ENCODE data around the gene HGFAC.

Gene HGFAC

DNA sequence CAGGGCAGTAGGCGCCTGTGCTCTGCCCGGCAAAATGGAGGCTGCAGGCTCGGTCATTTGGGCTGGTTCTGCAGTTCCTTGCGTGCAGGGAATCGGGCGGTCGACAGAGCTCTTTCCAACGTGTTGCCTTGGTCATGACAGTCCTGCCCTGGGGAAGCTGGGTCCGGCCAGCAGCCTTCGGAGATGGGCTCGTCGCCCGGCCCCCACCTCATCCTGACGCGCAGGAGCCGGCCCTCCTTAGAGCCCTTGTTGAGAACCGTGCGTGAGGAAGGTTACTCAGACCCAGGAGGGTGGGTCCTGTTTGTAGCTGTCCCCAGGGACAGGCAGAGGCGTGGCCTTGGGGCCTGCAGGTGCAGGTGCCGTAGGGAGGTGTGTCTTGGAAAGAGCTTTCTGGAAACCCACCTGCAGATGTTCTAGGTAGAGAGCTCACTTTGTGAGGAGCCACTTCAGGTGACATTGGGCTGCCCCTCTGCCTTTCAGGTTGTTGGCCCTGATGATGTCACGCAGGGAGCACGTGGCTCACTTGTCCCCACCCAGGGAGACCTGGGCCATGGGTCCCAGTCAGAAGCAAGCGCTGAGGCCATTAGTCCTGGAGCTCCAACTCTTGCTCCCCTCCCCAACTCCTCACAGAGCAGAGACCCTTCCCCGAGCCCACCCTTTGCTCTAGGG lies 15.2 kb upstream of the HGFAC start:
- DNase-seq (ENCODE audit: low spot score) = no peak

DNA sequence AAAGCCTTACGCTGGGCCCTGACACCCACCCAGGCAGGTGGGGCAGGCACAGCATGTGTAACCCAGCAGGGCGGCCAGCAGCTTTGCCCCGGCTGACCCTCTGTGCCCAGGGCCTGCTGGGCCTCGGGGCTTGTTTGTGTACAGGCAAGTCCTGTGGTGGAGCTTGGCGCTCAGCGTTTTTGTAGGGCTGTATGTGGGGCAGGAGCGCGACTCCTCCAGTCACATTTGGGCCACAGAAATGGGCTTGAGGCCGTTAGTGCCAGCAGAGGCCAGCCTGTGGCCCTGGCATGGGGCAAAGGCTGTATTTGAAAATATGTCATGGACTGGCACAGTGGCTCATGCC lies 14.7 kb upstream of the HGFAC start:
- no peak for DNase-seq (ENCODE audit: low spot score)

DNA sequence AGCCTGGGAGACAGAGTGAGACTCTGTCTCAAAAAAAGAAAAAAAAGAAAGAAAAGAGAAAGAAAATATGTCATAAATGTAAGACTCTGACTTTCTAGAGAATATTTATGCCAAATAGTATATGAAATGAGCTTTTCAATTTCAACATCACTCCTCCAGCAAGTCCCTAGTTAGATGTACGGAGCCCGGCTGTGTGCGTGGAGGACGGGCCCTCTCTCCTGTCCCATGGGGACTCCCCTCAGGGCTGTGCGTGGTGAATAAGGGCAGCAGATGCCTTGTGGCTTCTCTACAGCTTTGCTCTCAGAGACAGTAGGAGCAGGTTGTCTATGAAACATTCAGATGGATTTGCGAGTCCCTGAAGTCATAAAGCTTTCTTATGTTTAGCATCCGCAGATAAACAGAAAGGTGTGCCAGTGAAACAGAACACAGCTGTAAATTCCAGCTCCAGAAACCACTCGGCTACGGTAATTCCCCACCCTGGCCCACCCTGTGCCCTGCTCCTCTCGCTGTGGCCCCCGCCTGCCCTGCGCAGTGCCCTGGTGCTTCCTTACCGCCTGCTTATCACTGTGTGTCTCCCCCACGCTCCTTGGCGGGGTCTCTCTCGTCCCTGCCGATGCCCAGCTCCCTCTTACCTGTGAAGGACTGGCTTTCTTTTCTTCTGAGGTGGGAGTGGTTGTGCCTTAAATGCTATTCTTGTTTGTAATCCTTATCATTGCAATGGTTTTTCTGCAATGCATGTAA lies 13.9 kb upstream of the HGFAC start:
- no peak for DNase-seq (ENCODE audit: low spot score)

DNA sequence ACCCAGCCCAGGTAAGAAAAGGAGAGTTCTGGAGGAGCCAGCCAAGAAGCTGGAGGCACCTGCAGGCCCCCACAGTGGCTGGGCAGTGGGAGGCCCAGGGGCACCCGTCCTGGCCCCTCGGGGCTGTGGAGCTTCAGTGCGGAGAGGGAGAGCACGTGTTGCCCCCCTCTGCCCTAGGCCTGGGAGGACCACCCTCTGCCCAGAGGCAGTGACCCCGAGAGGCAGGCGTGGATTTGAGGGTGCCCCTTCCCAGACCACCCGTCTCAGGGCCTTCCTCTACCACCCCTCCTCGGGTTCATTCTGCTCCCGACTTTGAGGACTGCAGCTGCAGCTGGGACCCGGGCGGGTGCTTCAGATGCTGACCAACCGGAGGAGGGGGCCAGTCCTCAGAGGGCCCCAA lies 12.1 kb upstream of the HGFAC start:
- no peak for DNase-seq (ENCODE audit: low spot score)

DNA sequence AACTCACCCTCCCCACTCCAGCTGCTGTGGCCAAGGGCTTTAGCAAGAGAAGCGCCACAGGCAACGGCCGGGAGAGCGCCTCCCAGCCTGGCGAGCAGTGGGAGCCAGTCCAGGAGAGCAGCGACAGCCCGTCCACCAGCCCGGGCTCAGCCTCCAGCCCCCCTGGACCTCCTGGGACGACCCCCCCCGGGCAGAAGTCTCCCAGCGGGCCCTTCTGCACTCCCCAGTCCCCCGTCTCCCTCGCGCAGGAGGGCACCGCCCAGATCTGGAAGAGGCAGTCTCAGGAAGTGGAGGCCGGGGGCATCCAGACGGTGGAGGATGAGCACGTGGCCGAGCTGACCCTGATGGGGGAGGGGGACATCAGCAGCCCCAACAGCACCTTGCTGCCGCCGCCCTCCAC lies 11.2 kb upstream of the HGFAC start:
- no peak for DNase-seq (ENCODE audit: low spot score)

DNA sequence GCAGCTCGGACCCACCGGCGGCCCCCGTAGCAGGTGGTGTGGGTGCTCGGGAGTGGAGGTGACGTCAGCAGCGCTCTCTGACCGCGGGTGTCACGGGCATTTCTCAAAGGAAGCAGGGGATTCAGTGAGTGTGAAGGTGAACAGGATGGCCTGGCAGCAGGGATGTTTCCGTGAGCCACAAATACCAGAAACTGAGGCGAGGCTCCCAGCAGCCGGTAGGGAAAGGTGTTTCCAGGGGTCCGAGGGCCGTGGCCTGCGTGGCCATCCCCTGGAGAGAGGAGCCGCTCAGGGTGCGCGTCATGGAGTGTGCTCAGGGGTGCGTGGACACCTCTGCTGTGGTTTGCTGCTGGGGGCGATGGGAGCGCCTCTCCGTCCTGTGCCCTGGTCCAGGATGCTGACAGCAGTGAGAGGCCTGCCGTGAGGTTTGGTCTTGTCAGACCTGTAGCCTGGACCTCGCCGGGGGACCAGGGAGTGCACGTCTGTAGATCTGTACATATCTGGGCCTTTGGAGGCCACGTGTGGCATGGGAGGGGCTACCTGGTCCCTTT lies 10.2 kb upstream of the HGFAC start:
- DNase-seq (ENCODE audit: low spot score) = no peak

DNA sequence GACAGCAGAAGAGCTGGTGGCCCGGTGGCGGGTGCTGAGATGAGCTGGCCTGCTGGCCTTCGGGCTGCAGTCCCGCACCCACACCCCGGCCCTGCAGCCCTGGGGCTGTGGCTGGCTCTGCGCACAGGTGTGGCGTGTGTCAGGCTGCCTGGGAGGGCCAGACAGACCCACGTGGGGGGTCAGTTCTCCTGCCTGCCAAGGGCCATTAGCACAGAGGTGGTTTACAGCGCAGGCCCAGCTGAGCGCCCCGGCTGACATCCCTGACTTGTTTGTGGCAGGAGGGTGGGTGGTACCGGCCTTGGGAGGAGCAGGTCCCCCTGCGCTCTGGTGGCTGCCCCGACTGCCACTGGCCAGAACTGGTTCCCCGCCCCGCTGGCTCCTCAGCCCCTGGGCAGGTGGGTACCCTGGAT lies 9.4 kb upstream of the HGFAC start:
- DNase-seq (ENCODE audit: low spot score) = no peak

DNA sequence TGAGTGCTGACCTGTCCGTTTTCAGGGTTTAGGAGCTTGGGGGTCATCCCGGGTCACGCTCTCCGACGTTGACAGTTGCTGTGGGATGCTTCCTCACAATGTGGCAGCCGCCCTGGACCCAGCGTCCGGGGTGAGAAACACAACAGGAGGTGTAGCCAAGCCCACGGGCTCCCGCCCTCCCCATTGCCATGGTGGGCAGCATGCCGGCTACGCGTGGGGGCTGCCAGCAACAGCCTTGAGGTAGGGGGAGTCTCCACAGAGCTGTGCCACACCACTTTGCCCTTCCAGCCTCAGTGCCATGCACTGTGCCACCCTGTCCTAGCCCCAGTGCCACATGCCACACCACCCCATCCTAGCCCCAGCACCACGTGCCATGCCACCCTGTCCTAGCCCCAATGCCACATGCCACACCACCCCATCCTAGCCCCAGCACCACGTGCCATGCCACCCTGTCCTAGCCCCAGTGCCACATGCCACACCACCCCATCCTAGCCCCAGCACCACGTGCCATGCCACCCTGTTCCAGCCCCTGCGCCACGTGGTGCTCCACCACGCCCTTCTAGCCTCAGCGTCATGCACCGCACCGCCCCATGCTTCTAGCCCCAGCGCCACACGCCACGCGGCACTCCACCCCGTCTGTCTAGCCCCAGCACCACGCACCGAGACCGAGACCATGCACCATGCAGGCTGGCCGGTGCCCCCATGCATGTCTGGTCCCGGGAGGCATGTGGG lies 8.5 kb upstream of the HGFAC start:
- no peak for DNase-seq (ENCODE audit: low spot score)

DNA sequence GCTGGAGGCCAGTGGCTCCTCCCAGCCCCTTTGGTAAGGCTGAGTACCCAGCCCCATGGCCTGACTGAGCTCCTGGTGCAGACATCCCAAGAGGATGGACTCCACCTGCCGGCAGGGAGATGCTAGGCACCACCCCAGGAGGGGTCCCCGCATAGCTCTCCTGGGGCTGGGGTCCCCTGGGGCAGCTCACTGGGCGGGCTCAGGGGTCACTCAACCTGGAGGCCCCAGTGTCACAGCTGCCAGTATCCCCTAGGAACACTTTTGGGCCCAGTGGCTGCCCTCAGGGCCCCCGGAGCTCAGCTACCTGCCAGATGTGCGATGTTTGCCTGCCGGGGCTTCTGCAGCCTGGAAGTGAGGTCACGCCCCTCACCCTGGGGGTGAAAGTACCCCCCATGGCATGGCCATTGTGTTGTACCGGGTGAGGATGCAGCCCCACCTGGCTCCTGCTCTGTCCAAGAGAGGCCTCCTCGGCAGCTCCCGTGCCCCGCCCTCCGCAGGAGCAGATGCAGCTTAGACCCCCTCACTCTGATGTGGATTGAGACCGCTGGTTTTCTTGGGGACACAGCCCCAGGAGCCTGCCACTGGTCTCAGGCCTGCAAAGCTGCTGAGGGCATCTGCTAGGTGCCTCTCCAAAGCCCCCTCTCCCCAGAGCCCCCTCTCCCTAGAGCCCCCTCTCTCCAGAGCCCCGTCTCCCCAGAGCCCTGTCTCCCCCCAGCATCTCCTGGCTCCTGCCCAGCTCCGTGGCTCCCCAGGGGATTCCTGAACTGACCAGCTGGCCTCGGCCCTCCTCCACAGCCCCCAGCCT lies 6.7 kb upstream of the HGFAC start:
- DNase-seq (ENCODE audit: low spot score) = no peak

DNA sequence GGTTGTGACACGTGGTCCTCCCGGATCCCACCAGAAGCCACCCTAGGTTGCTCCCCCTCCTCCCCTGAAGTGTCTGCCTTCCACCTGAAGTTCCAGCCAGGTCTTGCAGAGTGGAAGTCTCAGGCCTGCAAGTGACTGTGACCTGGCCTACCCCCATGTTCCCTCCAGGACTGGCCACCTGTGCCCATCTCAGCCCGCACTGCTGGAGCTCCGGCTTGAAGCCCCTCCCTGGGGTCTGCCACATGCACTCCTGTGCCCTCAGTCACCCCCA lies 6.1 kb upstream of the HGFAC start:
- DNase-seq (ENCODE audit: low spot score) = no peak

DNA sequence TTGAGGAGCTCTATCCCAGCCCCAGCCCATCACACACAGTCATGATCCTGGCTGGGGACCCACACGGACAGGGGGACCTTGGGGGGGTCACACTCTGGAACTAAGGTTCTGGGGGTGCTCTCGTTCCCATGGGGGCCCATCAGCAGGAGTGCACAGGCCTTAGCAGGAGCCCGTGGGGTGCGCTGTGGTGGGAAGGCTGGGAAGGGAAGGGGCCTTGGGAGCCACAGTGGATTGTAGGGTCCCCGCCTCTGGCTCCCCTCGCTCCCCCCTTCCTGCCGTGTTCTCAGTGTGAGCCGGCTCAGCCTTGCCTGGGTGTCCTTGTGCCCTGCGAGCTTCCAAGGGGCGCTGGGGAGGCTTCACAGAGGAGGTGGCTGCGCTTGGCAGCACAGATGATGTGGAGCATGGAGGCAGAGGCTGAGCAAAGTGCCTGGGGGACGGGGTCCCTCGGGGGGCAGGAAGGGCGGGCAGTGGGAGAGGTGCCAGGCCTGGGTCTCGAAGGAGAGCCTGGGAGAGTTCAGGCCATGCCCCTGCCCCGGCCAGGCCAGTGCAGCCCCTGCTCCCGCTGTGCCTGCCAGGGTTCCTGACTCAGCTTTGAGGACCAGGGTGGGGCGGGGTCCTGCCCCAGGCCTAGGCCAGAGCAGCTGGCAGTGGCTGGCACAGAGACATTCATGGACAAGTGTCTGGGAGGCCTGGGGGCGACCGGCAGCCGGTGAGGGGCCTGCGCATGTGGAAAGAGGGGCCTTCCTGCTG lies 5.5 kb upstream of the HGFAC start:
- DNase-seq (ENCODE audit: low spot score) = no peak

DNA sequence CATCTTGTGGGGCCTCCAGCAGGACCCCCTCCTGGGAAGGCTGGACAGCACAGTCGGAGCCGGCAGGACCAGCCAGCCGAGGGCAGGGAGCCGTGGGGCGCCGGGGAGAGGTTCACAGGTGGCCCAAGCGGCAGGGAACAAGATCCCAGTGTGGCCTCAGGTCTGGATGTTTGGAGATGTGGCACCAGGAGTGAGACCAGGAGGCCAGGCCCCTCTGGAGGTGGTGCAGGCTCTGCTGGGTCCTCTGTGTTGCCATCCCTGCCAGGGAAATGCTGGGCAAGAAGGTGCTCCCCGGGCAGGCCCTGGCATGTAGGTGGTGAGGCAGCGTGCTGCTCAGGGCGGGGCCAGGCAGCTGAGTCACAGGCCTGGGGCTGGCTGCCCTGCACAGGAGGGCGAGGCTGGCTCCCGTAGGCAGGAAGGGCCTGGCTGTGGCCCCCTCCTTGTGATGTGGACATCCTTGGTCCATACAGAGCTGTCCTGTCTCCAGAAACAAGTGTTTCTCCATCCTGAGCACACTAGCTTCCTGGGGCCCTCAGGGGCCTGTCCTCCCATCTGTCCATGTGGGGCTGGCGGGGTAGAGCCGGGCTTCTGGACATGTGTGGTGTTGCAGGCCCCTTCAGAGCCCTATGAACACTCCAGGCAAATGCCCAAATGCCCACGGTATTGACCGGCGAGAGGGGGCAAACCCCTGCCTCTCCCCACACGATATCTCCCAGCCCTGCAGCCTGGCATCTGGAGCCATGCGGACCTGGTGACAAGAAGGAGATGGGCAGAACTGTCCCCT lies 4.8 kb upstream of the HGFAC start:
- DNase-seq (ENCODE audit: low spot score) = no peak

DNA sequence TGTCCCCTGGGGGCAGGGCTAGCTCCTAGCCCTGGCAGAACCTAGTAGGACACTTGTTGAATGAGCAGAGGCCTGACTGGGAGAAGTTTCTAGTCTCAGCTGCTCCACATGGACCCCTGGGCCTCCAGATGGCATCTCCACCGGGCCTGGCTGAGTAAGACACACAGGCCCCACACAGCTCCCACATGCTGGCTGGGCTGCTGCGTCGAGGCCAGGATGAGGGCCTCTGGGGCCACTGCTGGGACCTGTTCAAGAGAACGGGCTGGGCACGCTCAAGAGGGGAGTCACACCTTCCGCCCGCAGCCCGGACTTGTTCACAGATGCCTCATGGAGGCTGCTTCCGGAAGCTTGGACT lies 4.2 kb upstream of the HGFAC start:
- no peak for DNase-seq (ENCODE audit: low spot score)

DNA sequence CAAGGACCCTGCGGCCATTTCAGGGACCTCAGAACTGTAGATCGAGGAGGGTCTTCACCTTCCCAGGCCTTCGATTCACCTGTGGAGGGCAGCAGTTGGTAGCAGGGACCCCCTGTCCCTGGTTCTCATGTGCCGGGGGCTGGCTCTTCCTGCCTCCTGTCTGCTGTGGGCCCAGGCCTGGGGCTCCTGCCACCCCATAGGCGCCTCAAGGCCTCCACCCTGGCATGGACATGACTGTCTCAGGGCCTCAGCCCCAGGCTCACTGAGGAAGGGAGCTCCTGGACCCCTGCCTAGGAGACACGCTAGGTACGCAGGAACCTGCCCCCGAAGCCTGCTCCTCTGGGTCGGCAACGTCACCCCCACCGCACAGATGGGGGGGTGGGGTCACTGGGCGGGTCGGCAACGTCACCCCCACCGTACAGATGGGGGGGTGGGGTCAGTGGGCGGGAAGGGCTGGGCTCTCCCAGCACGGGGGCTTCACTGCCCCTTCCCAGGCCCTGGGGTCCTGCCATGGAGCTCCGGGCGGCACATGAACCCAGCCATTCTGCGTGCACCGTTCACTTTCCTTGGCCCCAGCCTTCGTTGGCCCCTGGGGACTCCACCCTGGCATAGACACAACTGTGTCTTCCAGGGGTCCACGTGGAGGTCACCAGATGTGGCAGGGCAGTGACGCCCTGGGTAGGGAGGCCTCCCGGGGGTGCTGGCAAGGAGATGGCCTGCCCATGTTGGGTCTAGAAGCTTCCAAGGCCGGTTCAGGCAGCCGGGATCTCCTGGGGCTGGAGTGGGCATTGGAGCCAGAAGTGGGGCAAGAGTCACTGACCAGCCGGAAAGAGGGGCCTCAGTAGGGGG lies 3.5 kb upstream of the HGFAC start:
- DNase-seq (ENCODE audit: low spot score) = no peak

DNA sequence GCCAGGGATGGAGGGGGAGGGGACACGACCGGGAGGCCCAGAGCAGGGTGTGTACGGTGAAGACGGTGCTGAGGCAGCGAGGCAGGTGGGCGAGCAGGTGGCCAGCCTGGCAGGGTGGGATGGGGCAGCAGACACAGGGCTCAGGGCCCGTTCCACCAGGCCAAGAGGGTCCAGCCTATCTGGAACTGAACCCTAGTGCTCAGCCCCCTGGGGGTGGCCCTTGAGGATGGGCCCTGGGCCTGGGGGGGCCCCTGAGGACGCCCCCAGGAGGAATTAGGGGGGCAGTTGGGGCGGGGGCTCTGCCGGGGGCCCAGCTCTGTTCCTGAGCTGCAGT lies 3.0 kb upstream of the HGFAC start:
- DNase-seq (ENCODE audit: low spot score) = no peak

DNA sequence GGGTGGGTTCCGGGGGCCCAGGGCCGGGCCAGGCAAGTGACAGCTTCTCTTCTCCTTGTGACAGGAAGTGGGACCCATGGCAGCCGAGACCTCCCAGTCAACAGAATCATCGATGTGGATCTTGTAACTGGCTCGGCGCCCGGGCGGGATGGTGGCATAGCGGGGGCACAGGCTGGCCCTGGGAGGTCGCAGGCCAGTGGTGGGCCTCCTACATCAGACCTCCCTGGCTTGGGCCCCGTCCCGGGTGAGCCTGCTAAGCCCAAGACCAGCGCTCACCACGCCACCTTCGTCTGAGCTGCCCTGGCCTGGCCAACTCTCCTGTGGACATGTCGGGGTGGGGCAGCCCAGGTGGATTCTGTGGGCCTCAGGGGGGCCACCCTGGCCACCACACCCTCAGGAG lies 2.4 kb upstream of the HGFAC start:
- no peak for DNase-seq (ENCODE audit: low spot score)

DNA sequence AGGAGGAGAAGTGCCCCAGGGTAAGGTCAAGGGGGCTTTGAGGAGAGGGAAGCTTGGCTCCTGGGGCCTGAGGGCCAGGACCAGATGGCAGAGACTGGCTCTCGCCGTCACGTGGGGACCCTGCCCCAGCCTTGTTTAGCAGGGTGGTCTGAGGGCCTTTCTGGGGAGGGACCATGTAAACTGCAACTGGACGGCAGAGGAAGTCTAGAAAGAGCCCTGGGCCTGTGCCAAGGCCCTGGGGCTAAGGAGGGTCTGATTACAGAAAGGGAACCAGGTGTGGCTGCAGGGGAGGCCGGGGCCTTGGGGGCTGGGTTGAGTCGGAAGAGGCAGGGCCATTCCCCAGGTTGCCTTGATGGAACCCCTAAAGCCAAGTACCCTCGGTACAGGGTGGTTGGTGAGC lies 1.8 kb upstream of the HGFAC start:
- no peak for DNase-seq (ENCODE audit: low spot score)

DNA sequence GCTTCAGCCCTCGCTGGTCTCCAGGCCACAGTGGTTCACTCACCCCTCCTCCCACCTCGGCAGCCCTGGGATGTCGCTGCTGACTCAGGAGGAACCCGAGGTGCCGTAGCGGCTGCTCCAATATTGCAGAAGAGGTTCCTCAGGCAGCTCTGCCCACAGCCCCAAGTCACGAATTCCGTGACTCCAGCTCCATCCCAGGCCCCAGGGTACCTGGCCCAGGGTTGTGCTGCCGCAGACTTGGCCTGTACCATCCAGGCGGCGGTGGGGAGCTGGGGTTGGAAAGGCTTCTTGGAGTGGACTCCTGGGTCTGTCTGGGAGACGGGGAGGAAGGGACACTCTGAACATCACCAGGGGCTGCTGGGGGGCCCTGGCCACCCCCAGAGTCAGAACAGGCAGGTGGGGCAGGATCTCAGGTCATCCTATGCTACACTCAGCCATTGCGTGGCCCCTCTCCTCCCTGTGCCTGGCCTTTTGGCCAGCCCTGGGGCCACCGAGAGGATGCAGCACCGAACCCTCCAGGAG lies 728 bp upstream of the HGFAC start:
- no peak for DNase-seq (ENCODE audit: low spot score)

DNA sequence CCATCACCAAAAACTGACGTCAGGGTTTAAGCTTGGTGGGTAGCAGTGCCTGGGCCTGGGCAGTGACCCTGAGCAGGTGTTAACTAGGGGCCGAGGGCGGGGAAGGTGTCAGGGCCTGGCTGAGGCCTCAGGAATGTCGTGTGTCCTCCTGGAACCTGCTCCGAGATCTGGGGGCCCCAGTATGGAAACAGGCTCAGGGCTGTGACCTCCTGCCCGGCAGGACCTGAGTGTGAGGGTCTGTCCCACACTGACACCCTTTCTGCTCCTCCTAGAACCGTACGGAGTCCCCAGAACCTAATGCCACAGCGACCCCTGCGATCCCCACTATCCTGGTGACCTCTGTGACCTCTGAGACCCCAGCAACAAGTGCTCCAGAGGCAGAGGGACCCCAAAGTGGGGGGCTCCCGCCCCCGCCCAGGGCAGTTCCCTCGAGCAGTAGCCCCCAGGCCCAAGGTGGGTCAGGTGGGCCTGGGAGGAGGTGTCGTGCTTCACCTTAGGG lies 741 bp downstream of the HGFAC start:
- no peak for DNase-seq (ENCODE audit: low spot score)

Measured in globus pallidus (tissue), 1 donor.